GM21723 (cell line): ENCODE measurements around the gene THAP12.
"Not testable (repeated sequence)": the region's sequence is repeated elsewhere in the genome, so short reads cannot be mapped to it uniquely, and the experiment has no call there.

Experiments used
- ATAC-seq: cut with Tn5 transposase; IDR thresholded peaks from one replicate; pipeline ENCODE4 v1.9.1; 2021; ENCODE audit warnings: mild to moderate bottlenecking, moderate library complexity; ENCODE audit not compliant: unreplicated experiment

The THAP12 gene

GRCh38 chr11:76380977-76381719 lies at the start of gene THAP12, which contains the start of gene GVQW3:
Gene THAP12 (minus strand): TSS chr11:76381132. CDS start chr11:76380836, 296 bp downstream.
Gene GVQW3 (plus strand): TSS chr11:76381323. CDS start chr11:76381829, 506 bp downstream.
- peak; percentile 83 for ATAC-seq

GRCh38 chr11:76426660-76427059 lies 45.7 kb upstream of the THAP12 start:
- no peak for ATAC-seq

GRCh38 chr11:76424891-76425290 lies 44.0 kb upstream of the THAP12 start:
- no peak for ATAC-seq

- ATAC-seq = no peak
Measured at GRCh38 chr11:76424379-76424778, 43.4 kb upstream of the THAP12 start.

- ATAC-seq = no peak
Measured at GRCh38 chr11:76419896-76420295, 39.0 kb upstream of the THAP12 start.

- ATAC-seq = no peak
Measured at GRCh38 chr11:76415073-76415472, 34.1 kb upstream of the THAP12 start.

- no peak for ATAC-seq
Measured at GRCh38 chr11:76410851-76411357, 30.0 kb upstream of the THAP12 start.

- no peak for ATAC-seq
Measured at GRCh38 chr11:76408171-76408965, 27.4 kb upstream of the THAP12 start.

GRCh38 chr11:76406359-76406758 lies 25.4 kb upstream of the THAP12 start:
- no peak for ATAC-seq

GRCh38 chr11:76401484-76401883 lies 20.6 kb upstream of the THAP12 start:
- not testable (repeated sequence) for ATAC-seq

GRCh38 chr11:76400967-76401366 lies 20.0 kb upstream of the THAP12 start:
- ATAC-seq = no peak

- no peak for ATAC-seq
Measured at GRCh38 chr11:76397383-76397782, 16.5 kb upstream of the THAP12 start.

GRCh38 chr11:76395296-76395695 lies 14.4 kb upstream of the THAP12 start:
- ATAC-seq = no peak

GRCh38 chr11:76394411-76394810 lies 13.5 kb upstream of the THAP12 start:
- ATAC-seq = no peak

GRCh38 chr11:76392870-76393269 lies 11.9 kb upstream of the THAP12 start:
- no peak for ATAC-seq

- ATAC-seq = no peak
Measured at GRCh38 chr11:76391811-76392475, 11.0 kb upstream of the THAP12 start.

GRCh38 chr11:76391021-76391420 lies 10.1 kb upstream of the THAP12 start:
- ATAC-seq = no peak

- ATAC-seq = no peak
Measured at GRCh38 chr11:76388408-76388807, 7.5 kb upstream of the THAP12 start.

- no peak for ATAC-seq
Measured at GRCh38 chr11:76385903-76386302, 5.0 kb upstream of the THAP12 start.

GRCh38 chr11:76382209-76382608 lies 1.3 kb upstream of the THAP12 start:
- no peak for ATAC-seq
